K562 (cell line): ENCODE data around the gene PPM1F. TPM values are rescaled to one million over a fixed set of nuclear protein-coding genes. Genes with fewer than 3 reads are reported as not detected.

Experiments
- ETS2 ChIP-seq: IDR thresholded peaks from 2 replicates; pipeline ENCODE4 v1.6.1; 2016; ENCODE audit warnings: borderline replicate concordance, missing genetic modification characterization, mild to moderate bottlenecking, moderate library complexity, missing compliant biosample characterization; ENCODE audit not compliant: poor library complexity, severe bottlenecking
- ETV1 ChIP-seq: fragments of 450-650 bp; conservative IDR thresholded peaks from 2 replicates; pipeline ENCODE4 v1.6.1; 2016; ENCODE audit warnings: missing genetic modification characterization, control low read depth, low read depth, missing compliant biosample characterization
- GTF2E2 ChIP-seq: fragments of 200-800 bp; sonication (Bioruptor generic); IDR thresholded peaks from 2 replicates; pipeline ENCODE4 v1.6.1; 2016; ENCODE audit warnings: missing genetic modification characterization, missing compliant biosample characterization
- HMG20B ChIP-seq: fragments of 250-450 bp; sonication (Bioruptor Pico); IDR thresholded peaks from 2 replicates; pipeline ENCODE4 v1.5.0; 2021; ENCODE audit warnings: mild to moderate bottlenecking
- MECOM ChIP-seq: fragments of 250-450 bp; sonication (Bioruptor Pico); IDR thresholded peaks from 2 replicates; pipeline ENCODE4 v1.8.0; 2022; ENCODE audit warnings: inconsistent platforms
- NR3C1 ChIP-seq: sonication (generic); formaldehyde crosslinking; IDR thresholded peaks from 2 replicates; pipeline ENCODE4 v1.8.1; 2022; ENCODE audit warnings: missing genetic modification reagents
- POLR2AphosphoS5 ChIP-seq: IDR thresholded peaks from 2 replicates; pipeline ENCODE4 v1.6.1; 2011; ENCODE audit warnings: mild to moderate bottlenecking, low read depth, low read length, moderate library complexity; ENCODE audit not compliant: control insufficient read depth, insufficient read depth
- XRCC3 ChIP-seq: fragments of 450-650 bp; IDR thresholded peaks from 2 replicates; pipeline ENCODE4 v1.6.1; 2017; ENCODE audit warnings: mild to moderate bottlenecking, moderate library complexity
- ZNF668 ChIP-seq: fragments of 250-450 bp; sonication (Bioruptor Pico); IDR thresholded peaks from 2 replicates; pipeline ENCODE4 v1.8.0; 2022; ENCODE audit warnings: mild to moderate bottlenecking, inconsistent platforms
- polyA plus RNA-seq, 8 experiments: library from polyadenylated mRNA; depleted of rRNA in 4 of 8; stranded (reverse) in 5 of 8; unstranded in 3 of 8; fragments of >200 nt; fragmentation: Nextera tagmentation in 2 of 8; fragmentation: Illumina TruSeq in 1 of 8; extraction: Ambion mirVana in 2 of 8; extraction: Trizol in 1 of 8; gene quantifications; 2 replicates each; pipeline versions ENCODE4 v1.2.1 to v1.2.3, GENCODE V29; 2011 to 2014; ENCODE audit warnings: inconsistent platforms in 1 of 8, missing spikeins in 1 of 8
- total RNA-seq, 7 experiments: library from RNA; depleted of rRNA in 6 of 7; stranded (reverse); fragments of >200 nt in 6 of 7; fragmentation: Illumina TruSeq in 2 of 7; extraction: Trizol in 2 of 7; gene quantifications; 2 replicates each; pipeline versions ENCODE4 v1.2.1 to v1.2.3, GENCODE V29; 2011 to 2021; ENCODE audit warnings: low replicate concordance in 1 of 7
- TF ChIP-seq, protein P1 (sequence below), 2 experiments: fragments of 150-350 bp in 1 of 2; IDR thresholded peaks; 2 replicates each; pipeline ENCODE4 v1.6.1; 2012 to 2016; ENCODE audit warnings: low read depth in 2 of 2, low read length in 2 of 2, mild to moderate bottlenecking in 1 of 2, moderate library complexity in 1 of 2
- TF ChIP-seq, protein P2 (sequence below): fragments of 250-450 bp; sonication (Bioruptor Pico); IDR thresholded peaks from 2 replicates; pipeline ENCODE4 v1.4.0; 2020; ENCODE audit warnings: mild to moderate bottlenecking, moderate library complexity, borderline replicate concordance
- TF ChIP-seq, protein P3 (sequence below): sonication (generic); formaldehyde crosslinking; IDR thresholded peaks from 2 replicates; pipeline ENCODE4 v1.5.0; 2020; ENCODE audit warnings: missing genetic modification reagents
- TF ChIP-seq, protein P4 (sequence below): fragments of 200-400 bp; formaldehyde crosslinking; IDR thresholded peaks from 2 replicates; pipeline ENCODE4 v1.6.1; 2017; ENCODE audit warnings: mild to moderate bottlenecking, low read depth, low read length, moderate library complexity

Gene PPM1F
- total and polyA plus RNA-seq, 9 of the 15 experiments (the other 6 are each of a cell fraction or from before 2014, with no cell fraction given) = 2.1 to 159 (median 64.0) TPM

DNA sequence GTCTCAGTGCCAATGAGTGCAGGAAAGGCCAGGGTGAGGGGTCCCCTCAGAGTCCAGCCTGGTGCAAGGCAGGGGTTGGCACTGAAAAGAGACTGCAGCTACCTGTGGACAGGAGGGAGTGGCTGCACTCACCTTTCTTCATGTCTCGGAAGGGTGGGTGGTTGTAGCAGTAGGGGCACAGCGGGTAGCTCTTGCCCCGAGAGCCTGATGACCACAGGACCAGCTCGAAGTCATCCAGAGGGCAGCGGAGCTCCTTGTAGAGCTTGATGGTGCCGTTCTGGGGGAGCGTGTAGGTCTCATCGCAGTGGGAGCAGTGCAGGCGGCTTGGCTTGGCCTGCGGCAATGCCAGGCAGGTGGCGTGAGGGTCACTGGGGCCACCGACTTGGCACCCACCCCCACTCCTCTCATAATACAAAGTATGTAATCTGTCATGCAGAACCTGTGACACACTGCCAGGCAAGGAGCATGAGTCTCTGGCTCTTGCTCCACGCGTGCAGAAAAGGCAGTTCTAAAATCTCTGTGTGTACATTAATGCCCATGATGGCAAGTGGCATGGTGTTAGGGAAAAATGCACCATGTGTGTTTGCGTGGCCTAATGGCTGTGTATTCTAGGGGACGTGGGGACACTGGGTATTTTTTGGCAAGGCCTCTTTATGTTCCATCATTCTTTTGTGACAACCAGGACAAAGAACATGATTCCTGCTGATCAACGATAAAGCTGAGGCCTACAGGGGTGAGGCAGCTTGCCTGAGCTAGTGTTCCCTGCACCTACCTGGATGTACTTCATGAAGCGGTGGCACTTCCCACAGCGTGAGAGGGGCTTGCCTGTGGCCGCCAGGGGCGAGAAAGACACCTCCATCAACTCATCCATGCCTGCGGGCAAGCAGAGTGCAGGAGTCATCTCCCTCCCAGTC lies 6.0 kb upstream of the PPM1F start (continued):
- TF ChIP-seq, protein P1, sequence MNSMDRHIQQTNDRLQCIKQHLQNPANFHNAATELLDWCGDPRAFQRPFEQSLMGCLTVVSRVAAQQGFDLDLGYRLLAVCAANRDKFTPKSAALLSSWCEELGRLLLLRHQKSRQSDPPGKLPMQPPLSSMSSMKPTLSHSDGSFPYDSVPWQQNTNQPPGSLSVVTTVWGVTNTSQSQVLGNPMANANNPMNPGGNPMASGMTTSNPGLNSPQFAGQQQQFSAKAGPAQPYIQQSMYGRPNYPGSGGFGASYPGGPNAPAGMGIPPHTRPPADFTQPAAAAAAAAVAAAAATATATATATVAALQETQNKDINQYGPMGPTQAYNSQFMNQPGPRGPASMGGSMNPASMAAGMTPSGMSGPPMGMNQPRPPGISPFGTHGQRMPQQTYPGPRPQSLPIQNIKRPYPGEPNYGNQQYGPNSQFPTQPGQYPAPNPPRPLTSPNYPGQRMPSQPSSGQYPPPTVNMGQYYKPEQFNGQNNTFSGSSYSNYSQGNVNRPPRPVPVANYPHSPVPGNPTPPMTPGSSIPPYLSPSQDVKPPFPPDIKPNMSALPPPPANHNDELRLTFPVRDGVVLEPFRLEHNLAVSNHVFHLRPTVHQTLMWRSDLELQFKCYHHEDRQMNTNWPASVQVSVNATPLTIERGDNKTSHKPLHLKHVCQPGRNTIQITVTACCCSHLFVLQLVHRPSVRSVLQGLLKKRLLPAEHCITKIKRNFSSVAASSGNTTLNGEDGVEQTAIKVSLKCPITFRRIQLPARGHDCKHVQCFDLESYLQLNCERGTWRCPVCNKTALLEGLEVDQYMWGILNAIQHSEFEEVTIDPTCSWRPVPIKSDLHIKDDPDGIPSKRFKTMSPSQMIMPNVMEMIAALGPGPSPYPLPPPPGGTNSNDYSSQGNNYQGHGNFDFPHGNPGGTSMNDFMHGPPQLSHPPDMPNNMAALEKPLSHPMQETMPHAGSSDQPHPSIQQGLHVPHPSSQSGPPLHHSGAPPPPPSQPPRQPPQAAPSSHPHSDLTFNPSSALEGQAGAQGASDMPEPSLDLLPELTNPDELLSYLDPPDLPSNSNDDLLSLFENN (IDR thresholded peaks at IDR 0.05; ENCODE audit: low read depth in 2 of 2, low read length in 2 of 2) = no peak
- no peak; the same call in 1 of the 2 replicates for TF ChIP-seq NR3C1 (CRISPR knock-in tag)
- no peak for TF ChIP-seq GTF2E2 (tag)
- TF ChIP-seq, protein P2, sequence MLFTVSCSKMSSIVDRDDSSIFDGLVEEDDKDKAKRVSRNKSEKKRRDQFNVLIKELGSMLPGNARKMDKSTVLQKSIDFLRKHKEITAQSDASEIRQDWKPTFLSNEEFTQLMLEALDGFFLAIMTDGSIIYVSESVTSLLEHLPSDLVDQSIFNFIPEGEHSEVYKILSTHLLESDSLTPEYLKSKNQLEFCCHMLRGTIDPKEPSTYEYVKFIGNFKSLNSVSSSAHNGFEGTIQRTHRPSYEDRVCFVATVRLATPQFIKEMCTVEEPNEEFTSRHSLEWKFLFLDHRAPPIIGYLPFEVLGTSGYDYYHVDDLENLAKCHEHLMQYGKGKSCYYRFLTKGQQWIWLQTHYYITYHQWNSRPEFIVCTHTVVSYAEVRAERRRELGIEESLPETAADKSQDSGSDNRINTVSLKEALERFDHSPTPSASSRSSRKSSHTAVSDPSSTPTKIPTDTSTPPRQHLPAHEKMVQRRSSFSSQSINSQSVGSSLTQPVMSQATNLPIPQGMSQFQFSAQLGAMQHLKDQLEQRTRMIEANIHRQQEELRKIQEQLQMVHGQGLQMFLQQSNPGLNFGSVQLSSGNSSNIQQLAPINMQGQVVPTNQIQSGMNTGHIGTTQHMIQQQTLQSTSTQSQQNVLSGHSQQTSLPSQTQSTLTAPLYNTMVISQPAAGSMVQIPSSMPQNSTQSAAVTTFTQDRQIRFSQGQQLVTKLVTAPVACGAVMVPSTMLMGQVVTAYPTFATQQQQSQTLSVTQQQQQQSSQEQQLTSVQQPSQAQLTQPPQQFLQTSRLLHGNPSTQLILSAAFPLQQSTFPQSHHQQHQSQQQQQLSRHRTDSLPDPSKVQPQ (CRISPR knock-in tag) = no peak
- no peak for TF ChIP-seq ETS2 (tag)
- TF ChIP-seq, protein P3, sequence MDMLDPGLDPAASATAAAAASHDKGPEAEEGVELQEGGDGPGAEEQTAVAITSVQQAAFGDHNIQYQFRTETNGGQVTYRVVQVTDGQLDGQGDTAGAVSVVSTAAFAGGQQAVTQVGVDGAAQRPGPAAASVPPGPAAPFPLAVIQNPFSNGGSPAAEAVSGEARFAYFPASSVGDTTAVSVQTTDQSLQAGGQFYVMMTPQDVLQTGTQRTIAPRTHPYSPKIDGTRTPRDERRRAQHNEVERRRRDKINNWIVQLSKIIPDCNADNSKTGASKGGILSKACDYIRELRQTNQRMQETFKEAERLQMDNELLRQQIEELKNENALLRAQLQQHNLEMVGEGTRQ (CRISPR knock-in tag) = no peak
- no peak for TF ChIP-seq MECOM (CRISPR knock-in tag)
- TF ChIP-seq, protein P4, sequence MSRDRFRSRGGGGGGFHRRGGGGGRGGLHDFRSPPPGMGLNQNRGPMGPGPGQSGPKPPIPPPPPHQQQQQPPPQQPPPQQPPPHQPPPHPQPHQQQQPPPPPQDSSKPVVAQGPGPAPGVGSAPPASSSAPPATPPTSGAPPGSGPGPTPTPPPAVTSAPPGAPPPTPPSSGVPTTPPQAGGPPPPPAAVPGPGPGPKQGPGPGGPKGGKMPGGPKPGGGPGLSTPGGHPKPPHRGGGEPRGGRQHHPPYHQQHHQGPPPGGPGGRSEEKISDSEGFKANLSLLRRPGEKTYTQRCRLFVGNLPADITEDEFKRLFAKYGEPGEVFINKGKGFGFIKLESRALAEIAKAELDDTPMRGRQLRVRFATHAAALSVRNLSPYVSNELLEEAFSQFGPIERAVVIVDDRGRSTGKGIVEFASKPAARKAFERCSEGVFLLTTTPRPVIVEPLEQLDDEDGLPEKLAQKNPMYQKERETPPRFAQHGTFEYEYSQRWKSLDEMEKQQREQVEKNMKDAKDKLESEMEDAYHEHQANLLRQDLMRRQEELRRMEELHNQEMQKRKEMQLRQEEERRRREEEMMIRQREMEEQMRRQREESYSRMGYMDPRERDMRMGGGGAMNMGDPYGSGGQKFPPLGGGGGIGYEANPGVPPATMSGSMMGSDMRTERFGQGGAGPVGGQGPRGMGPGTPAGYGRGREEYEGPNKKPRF = no peak
- TF ChIP-seq XRCC3 = no peak
- no peak for TF ChIP-seq HMG20B (CRISPR knock-in tag)
- TF ChIP-seq POLR2AphosphoS5 = peak; percentile 38; the same call in 1 of the 2 replicates
- TF ChIP-seq ETV1 (tag) = no peak
- TF ChIP-seq ZNF668 (CRISPR knock-in tag) = no peak
